CD4-positive, alpha-beta T cell treated with Interleukin-2 at 100 ng/mL for 4 hours (primary cell): ENCODE results near the gene ROPN1B.
"Not testable (repeated sequence)": the region's sequence is repeated elsewhere in the genome, so short reads cannot be mapped to it uniquely, and the experiment has no call there.

Experiments used
- DNase-seq: peaks from one replicate; pipeline ENCODE4 v3.0.0-alpha.2; 2020; ENCODE audit warnings: low spot score

Gene ROPN1B

DNA sequence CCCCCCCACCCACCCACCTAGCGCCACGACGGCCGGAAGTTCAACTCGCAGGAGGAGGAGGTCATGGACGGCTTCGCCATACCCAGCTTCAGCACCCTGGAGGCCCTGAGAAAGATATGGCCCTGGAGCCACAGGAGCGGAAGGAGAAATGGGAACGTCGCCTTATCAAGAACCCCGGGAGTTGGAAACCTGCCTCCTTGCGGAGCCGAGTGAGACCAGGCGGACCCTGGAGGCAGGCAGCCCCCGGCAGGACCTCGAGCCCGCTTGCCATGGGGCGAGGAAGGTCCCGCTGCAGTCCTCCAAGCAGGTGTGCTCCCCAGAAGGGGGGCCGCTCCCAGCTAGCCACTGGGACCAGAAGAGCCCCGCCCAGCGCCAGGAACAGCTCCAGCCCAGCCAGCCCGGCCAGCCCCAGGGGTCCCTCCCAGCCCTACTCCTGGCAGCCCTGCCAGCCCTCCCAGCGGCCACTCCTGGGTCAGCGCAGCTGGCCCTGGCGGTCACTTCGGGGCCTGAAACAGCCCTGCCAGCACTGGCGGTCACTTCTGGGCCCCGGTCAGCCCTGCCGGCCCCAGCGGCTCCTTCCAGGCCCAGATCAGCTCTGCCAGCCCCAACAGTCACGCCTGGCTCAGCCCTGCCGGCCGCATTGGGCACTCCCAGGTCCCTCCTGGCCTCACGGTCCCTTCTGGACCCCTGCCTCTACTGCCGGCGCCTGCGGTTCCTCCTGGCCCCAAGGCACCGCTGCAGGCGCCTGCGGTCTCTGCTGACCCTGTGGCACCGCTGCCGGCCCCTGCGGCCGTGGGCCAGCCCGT lies 10.3 kb upstream of the ROPN1B start:
- no peak for DNase-seq

DNA sequence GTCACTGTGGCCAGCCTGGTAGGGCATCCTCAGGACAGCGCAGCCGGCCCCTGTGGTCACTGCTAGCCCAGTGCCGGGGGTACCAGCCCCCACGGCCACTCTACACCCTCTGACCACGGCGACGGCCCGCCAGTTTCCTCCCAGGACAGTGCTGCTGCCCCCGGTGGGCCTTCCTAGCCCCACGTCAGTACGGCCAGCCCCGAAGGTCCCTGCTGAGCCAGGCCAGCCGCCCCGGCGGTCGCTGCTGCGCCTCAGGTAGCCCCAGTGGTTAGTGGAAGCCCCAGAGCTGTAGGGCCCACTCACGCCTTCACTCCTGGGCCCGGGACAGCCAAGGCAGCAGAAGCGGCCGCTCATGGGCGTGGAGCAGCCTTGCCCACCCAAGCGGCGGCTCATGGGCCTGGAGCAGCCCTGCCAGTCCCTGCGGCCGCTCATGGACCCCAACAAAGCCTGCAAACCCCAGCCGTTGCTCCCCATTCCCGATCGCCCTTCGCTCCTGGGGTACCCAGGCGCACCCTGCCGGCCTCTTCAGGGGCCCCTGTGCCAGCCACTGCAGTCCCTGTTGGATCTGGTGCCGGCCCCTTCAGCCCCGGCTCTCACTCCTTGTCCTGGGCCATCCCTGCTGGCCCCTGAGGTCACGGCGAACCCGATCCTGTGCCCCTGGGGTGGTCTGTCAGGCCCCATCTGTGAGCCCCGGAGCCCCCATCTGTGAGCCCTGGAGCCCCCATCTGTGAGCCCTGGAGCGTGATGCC lies 9.5 kb upstream of the ROPN1B start:
- no peak for DNase-seq

DNA sequence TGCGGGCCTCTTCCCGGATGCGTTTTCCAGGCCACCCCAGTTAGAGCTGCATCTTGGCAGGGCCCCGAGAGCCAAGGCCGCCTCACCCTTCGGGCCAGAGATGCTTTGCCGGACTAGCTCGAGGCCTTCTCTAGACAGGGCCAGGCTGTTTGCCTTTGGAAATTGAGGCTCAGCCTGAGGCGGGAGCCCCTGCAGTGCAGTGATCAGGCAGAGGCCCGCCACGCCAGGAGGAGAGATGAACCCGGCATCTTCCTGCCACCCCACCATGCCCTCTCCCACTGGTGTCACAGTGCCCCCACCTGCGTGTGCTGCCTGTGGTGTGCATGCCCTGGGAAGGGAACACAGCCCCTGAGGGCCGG lies 8.9 kb upstream of the ROPN1B start:
- DNase-seq: no peak

DNA sequence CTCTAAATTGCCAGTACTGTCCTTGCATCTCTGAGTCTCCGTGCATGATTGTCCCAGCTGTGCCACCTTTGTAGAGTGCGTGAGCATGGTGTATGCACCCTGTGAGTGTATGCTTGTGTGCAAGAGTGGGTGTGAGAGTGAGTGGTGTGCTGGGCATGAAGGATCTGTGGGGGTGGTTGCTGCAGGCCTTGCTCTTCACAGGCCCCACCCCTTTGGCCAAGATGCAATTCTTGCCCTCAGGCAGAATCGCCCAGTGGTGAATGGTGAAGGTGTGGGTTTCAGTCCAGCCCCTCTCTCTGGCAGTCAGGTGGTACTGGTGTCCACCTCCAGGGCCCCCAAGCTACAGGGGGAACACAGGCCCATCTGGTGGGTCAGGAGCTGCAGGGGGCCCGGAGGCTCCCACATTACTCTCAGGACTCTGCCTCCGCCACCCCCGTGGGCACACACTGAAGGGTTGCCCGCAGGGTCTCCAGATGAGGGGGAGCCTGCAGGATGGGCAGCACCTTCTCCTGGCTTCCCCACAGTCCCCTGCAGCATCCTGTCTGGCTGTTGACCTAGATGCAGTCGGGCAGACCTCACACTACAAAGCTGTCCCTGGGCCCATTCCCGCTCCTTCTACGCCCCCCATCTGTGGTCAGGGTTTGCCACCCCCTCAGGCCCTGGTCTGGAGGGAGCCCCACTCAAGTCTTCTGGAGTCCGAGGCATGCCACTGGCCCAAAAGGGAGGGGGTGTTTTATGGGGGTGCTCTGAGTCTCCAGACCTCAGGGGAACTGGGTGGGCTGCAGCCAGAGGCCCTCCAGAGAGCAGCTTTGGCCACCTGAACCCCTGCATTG lies 8.3 kb upstream of the ROPN1B start:
- DNase-seq: no peak

DNA sequence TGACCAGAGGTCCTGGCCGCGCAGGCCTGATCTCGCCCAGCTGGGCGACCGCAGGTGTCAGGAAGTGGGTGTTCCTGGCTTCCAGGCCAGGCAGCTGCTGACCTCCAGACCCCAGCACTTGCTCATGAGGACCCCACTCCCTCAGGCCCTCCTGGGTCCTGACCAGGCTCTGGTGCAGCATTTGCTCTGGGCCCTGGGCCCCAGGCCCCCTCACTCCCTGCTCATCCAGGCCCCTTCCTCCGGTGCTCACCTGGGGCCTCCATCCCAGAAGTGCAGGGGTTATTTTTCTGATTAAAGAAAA lies 7.7 kb upstream of the ROPN1B start:
- DNase-seq: no peak

DNA sequence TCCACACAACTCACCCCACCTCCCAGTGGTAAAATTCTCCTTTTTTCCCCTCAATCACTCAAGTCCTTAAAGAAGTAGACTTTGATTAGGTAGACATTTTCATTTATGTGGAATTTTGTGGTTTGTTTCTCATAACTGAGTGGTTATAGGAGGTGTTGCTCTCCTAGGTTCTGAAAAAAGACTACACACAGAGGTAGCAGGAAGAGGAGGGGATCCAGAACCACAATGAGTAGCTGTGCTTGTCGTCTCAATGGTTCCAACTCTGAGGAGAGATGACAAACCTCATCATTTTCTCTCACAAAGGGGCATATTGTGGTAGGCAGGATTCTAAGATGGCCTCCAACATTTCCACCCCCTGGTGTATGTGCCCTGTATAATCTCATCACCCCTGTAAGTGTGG lies 5.1 kb upstream of the ROPN1B start:
- DNase-seq: not testable (repeated sequence)

DNA sequence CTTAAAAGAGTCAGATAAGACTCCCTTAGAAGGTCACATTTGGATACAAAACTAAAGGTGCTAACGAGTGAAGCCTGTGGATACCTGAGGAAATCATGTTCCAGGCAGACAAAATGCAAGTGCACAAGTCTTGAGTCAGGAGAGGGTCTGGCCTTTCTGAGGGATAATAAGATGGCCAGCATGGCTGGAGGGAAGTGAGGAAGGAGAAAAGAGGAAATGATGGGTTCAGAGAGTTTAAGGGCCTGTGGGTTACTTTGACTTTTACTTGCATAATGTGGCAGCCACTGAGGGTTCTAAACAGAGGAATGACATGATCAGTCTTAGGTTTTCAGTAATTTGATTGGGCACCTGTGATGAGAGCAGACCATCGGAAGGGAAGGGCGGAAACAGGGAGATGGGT lies 3.5 kb upstream of the ROPN1B start:
- no peak for DNase-seq

DNA sequence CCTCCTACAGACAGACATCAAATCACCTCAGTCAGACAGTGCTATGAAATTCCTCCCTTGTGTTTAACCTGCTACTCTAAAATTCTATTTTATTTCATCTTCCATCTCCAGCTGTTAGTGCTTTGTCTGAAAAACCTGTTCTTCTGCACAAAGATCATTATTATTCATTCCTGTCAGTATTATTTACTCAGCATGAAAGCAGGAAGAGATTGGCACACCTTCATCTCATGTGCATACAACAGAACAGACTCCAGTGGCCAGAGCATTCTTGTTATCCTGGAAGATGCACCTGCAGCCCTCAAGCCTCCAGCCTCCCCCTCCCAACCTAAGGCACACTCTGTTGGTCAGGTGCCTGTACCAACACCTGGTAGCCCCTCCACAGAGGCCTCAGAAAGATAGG lies 1.8 kb upstream of the ROPN1B start:
- no peak for DNase-seq

DNA sequence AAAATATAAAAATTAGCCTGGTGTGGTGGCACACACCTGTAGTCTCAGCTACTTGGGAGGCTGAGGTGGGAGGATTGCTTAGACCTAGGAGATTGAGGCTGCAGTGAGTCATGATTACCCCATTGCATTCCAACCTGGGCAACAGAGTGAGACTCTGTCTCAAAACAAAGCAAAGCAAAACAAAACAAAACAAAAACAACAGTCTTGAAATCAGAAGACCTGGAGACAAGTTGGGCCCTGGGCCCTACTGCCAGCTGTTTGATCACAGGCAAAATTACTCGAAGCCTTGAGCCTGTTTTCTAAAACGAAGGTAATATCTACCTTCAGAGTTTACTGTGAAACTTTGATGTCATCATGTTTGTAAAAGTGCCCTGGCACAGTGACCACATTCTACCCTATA lies 857 bp upstream of the ROPN1B start:
- not testable (repeated sequence) for DNase-seq

DNA sequence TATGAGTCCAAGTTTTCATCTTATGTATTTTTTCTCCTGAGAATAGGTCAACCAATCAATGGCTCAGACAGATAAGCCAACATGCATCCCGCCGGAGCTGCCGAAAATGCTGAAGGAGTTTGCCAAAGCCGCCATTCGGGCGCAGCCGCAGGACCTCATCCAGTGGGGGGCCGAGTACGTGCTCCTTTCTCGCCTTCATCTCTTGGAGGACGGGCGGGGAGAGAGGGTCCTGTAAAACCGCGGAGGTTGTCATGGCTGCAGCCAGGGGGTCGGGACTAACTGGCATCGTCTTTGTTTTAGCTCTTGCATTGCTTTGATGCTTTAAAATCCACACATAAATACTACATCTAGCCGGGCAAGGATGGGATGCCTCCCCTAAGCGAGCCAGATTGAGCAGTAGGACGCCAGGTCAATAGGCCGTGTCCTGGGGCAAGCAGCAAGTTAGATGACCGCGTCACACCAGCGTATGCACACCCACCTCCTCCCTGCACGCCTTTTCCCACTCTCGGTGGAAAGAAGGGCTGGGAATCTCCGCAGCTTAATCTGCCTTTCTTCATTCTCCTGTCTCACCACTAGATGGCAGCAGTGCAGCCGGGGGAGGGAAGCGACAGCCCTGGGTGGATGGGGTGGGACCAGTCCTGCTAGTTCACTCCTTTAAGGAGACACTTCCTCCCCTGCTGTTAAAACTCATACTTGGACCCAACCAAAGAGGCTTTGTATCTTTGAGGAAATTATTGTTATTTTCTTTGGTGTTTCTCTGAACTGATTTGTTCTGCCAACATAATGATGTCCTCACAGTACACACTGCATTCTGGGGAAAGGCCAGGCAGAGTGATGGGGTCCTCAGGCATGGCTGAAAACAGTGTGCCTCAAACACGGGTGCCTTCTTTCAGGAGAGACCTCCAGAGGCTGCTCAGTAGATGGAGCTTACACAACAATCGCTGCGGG lies 3.3 kb downstream of the ROPN1B start:
- DNase-seq: peak; percentile 47

DNA sequence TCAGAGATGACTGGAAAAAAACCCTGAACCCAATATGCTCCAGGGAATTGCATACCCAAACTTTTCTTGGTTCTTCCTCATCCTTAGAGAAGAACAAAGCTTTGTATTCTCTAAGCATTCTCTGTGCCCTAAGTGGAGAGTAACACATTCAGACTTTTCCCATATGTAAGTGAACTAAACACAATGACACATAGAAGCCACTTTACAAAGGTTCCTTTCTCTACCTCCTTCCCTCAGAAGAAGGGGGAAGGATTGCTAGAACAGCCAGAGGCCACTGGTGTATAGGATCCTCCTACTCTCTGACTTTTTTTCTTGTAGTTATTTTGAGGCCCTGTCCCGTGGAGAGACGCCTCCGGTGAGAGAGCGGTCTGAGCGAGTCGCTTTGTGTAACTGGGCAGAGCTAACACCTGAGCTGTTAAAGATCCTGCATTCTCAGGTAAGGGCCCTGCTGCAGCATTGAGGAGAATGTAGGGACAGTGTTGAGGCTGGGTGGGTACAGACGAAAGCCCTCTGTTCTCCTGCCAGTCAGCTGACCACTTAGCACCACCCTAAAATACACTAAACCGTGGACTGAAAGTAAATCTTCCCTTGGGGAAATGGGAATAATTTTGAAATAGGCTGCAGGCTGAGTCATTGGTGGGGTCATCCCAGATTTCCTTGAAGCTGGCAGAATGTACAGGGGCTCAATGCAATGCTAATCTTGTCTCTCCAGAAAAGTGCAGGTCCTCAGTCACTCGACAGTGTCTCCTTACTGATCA lies 6.4 kb downstream of the ROPN1B start:
- not testable (repeated sequence) for DNase-seq

DNA sequence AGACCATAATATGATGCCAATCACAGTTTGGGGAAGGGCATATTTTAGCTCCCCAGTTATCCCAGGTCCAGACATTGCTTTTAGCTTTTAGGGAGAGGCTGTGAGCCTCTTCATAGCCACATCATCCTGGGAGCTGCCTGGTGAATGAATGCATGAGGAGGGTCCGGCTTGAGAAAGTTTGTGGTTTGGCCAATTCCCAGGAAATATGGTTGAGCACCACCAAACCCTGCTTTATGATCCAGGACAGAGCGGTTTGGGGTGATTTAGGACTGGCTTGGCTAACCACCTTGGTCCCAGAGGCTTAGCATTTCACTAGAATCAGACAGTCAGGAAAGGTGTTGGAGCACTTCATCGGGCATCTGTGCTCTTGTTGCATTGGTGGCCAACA lies 7.0 kb downstream of the ROPN1B start:
- DNase-seq: not testable (repeated sequence)

DNA sequence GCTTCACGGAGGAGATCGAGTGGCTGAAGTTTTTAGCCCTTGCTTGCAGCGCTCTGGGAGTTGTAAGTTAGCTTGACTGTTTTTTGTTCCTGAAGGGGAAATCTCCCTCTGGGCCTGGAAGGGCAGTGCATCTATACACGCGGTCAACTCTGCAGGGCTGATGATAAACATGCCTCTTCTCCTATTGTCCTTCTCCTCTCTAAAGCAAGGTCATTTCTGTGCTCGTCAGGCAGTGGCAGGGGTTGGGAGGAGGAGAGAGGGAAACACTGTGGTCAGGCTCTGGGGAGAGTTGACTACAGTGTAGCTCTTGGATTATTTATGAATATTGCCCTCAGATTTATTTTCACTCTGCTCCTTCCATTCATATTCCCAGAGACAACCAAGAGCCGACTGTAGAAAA lies 8.1 kb downstream of the ROPN1B start:
- DNase-seq: not testable (repeated sequence)

DNA sequence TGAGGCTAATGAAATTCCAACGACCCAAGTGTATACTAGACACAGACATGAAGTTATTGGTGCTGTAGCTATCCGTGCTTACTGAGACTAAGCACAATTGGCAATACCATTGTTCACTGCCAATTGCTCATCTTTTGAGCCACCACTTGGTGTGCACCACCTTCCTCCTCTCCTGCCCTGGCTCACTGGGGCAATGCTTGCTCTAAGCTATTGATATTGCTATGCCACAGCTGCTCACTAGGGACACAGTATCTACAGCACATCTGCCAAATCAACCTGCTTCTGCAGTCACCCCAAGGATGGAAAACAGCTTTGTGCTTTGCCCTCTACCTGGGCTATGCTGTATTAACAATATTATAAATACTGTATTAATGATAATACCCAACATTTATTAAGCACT lies 16.0 kb downstream of the ROPN1B start:
- not testable (repeated sequence) for DNase-seq

DNA sequence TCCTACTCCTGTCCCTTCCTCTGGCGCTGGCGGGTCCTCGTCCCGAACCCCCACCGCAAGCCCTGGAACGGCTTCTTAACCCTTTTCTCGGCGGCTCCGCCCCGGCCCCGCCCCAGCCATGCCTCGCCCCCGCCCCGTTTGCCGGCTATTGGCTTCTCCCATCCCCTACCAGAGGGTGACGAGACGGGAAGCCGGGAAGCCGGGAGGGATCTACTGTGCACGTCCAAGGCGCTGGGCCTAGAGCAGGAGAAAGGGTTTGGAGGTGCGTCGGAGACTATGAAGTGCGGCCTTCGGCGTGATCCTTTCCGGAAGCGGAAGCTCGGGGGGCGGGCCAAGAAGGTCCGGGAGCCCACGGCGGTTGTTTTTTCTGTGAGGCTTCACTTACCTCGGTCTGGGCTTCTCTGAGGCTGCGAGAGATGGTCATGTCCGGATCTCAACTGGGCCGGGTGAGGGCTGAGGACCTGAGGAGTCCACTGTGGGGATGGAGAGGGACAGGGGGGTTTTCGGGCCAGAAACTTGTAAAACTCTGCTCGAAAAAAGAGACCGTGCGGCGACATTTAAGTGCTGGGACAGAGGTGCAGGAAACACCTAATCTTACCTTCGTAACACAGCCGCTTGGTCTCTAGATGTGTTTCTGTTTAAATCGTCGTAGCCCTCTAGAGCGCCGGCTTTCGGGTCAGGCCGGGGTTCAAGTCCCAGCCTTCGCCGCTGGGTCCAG lies 21.4 kb downstream of the ROPN1B start:
- peak; percentile 59 for DNase-seq

DNA sequence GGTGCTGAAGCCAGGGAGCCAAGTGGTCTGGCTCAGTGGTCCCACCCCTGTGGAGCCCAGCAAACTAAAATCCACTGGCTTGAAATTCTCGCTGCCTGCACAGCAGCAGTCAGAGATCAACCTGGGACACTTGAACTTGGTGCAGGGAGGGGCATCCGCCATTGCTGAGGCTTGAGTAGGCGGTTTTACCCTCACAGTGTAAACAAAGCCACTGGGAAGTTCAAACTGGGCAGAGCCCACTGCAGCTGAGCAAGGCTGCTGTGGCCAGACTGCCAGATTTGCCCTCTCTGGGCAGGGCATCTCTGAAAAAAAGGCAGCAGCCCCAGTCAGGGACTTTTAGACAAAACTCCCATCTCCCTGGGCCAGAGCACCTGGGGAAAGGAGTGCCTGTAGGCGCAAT lies 27.8 kb downstream of the ROPN1B start:
- DNase-seq: not testable (repeated sequence)

DNA sequence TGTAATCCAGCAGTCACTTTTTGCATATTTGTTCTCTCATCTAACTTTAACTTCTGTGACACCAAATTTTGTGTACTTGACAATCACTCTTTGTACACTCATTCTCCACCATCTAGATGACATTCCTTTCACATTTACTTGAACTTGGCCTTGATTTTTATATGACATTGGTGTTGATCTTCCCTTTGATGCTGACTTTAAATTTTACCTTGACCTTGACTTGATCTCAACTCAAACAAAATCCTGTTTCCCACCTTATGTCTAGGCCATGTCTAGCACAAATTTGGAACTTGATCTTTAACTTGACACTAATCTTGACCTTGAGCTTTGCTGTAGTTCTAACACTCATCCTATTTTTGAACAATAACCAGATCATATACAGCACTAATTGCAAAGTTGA lies 33.2 kb downstream of the ROPN1B start:
- no peak for DNase-seq

DNA sequence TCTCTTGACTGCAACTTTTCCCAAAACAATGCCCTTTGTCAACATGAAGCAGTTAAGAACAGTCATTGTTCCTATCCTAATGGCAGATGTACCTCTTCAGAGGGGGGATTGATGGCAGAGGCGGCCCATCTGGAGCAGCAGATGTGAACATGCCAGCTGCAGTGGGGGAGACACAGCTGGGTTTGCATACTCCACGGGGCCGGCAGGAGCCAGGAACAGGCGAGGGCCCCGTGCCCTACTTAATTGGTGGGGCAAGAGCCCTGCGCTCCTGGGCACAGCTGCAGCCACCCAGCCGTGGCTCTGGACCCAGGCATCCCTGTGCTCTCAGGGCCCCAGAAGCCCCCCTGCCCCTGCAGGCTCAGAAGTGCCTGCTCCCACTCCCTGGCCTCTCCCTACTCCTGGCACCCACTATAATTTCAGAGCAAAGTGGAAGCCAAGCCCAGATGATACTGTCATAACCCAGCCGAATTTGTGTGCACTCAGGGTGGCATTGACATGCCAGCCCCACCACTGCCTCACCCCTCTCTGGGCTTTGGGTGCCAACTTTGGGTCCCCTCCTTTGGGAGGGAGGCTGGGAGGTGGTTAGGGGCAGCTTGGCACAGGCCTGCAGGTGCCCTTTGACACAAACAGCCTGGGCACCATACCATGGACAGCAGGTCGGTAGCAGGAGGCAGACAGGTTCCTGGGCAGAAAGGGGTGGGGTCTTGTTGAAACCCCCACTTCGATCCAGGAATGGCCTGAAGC lies 34.6 kb downstream of the ROPN1B start:
- DNase-seq: no peak

DNA sequence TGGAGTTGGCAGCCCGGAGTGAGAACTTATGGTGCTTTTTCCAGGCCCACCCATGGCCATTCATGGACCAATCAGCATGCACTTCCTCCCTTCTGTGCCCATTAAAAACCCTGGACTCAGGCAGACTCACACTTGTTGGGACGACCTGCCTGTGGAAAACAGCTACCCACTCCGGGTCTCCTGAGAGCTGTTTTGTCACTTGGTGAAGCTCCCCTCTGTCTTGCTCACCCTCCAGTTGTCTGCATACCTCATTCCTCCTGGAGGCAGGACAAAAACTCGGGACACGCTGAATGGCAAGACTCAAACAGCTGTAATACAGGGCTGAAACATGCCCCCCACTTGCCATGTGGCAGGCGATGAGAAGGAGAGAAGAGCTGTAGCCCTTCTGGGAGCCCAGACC lies 35.2 kb downstream of the ROPN1B start:
- DNase-seq: no peak

DNA sequence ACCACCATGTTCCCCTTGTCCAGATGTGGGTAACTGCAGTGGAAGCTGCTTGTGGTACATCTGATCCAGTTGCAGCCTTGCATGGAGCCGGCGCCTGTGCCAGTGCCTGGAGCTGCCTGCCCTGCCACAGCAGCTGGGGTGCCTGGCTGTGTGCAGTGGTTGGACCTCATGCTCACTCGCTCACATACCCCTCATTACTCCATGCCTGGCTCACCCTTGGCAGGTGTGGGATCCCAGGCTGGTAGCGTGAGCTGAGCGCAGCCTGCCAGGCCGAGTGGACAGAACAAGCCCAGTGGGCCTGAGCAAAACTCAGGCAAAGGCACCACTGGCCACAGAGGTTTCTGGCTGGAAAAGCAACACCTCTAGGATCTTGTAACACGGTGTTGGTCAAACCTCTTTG lies 35.7 kb downstream of the ROPN1B start:
- DNase-seq: no peak
